NT2/D1 (cell line): ENCODE measurements around the gene NAALADL2.

Experiments used
- DNase-seq: peaks from one replicate; pipeline ENCODE4 v3.0.0-alpha.2; 2011; ENCODE audit warnings: low read depth, low spot score
- H3K27me3 ChIP-seq: 2 replicates; pipeline ENCODE4 v1.6.0; 2011; ENCODE audit warnings: mild to moderate bottlenecking; ENCODE audit not compliant: insufficient read length, insufficient read depth
- H3K36me3 ChIP-seq: 2 replicates; pipeline ENCODE4 v1.6.1; 2011; ENCODE audit warnings: mild to moderate bottlenecking, low read length, mixed read lengths; ENCODE audit not compliant: insufficient read depth, insufficient read length
- H3K4me1 ChIP-seq: 2 replicates; pipeline ENCODE4 v1.5.1; 2011; ENCODE audit not compliant: insufficient read depth, insufficient read length
- H3K4me3 ChIP-seq: 2 replicates; pipeline ENCODE4 v1.5.1; 2011; ENCODE audit warnings: low read depth; ENCODE audit not compliant: insufficient read length
- H3K9ac ChIP-seq: 2 replicates; pipeline ENCODE4 v1.6.0; 2011; ENCODE audit warnings: low read depth; ENCODE audit not compliant: insufficient read length
- H3K9me3 ChIP-seq: 2 replicates; pipeline ENCODE4 v1.5.1; 2011; ENCODE audit warnings: mild to moderate bottlenecking, low read length; ENCODE audit not compliant: insufficient read depth
- SUZ12 ChIP-seq: IDR thresholded peaks from 2 replicates; pipeline ENCODE4 v1.6.1; 2011; ENCODE audit not compliant: insufficient read length, insufficient read depth; ENCODE audit errors: extremely low read depth
- YY1 ChIP-seq: IDR thresholded peaks from 2 replicates; pipeline ENCODE4 v1.6.1; 2011; ENCODE audit not compliant: insufficient read length, insufficient read depth
- ZNF274 ChIP-seq: IDR thresholded peaks from 2 replicates; pipeline ENCODE4 v1.6.1; 2011; ENCODE audit warnings: mild to moderate bottlenecking, low read depth, low read length

NAALADL2 gene

DNA sequence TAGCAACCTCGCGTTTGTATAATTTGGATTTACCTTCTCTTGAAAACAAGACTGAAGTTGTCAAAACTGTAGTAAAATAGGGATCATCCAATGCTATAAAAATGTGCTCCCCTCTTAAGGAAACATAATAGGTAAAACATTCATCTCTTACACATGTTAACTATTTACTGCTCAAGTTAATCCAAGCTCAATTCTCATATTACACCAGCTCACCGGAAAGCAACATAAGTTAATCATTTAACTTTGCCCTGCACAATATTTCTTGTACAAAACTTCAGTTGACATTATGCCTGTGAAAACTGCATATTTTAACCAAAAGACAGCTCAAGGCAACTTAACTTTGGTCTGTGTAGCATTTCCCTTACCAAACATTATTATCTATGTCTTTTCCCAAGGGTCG lies 634.2 kb downstream of the NAALADL2 start:
- Histone ChIP-seq H3K27me3 (no peaks in the 10 kb centered on the region), H3K4me3 (no peak overlapping the region), H3K36me3 (no peaks in the 10 kb centered on the region), H3K4me1 (no peaks in the 10 kb centered on the region), H3K9me3 (no peaks in the 10 kb centered on the region), H3K9ac (no peak overlapping the region)
- no peak for TF ChIP-seq ZNF274
- TF ChIP-seq SUZ12, result no peak
- TF ChIP-seq YY1, result no peak
- DNase-seq, result no peak

DNA sequence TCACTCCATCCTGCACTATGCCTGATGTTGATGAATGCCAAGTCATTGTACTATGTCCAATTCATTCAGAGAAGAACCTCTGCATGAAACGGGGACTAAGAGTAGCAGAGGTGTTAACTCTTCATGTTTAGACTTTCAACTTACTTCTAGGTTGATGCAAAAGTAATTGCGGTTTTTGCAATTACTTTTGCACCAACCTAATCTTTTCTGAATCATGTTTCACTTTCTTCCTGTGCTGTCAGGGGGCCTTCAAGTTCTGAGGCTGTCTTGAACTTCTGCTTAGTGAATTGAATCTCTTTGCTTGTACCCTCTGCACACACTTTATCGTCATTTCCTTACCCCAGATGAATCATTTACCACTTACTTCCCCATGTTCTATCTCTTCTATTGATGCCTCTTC lies 636.2 kb downstream of the NAALADL2 start:
- Histone ChIP-seq H3K27me3 (no peaks in the 10 kb centered on the region), H3K9me3 (no peaks in the 10 kb centered on the region), H3K4me1 (no peaks in the 10 kb centered on the region), H3K4me3 (no peak overlapping the region), H3K9ac (no peak overlapping the region), H3K36me3 (no peaks in the 10 kb centered on the region)
- TF ChIP-seq ZNF274 (no peak), SUZ12 (no peak)
- no peak for DNase-seq

DNA sequence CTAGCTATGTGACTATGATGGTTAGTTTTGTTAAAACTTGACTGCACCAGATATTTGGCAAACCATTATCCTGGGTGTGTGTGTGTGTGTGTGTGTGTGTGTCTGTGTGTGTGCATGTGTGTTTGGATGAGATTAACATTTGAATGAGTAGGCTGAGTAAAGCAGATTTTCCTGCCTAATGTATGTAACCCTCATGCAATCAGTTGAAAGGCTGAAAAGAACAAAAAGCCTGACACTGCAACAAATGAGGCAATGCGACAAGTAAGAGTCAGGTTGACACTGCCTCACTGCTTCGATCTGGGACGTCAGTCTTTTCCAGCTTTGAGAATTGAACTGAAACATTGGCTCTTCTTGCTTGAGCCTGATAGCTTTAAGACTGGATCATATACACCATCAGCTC lies 643.0 kb downstream of the NAALADL2 start:
- H3K4me3 ChIP-seq, result no peak overlapping the region
- no peaks in the 10 kb centered on the region for H3K27me3 ChIP-seq
- no peak overlapping the region for H3K9ac ChIP-seq
- no peaks in the 10 kb centered on the region for H3K9me3 ChIP-seq
- TF ChIP-seq SUZ12, result no peak
- no peak for TF ChIP-seq YY1
- no peak for TF ChIP-seq ZNF274
- H3K4me1 ChIP-seq, result no peaks in the 10 kb centered on the region
- no peaks in the 10 kb centered on the region for H3K36me3 ChIP-seq
- DNase-seq, result no peak

DNA sequence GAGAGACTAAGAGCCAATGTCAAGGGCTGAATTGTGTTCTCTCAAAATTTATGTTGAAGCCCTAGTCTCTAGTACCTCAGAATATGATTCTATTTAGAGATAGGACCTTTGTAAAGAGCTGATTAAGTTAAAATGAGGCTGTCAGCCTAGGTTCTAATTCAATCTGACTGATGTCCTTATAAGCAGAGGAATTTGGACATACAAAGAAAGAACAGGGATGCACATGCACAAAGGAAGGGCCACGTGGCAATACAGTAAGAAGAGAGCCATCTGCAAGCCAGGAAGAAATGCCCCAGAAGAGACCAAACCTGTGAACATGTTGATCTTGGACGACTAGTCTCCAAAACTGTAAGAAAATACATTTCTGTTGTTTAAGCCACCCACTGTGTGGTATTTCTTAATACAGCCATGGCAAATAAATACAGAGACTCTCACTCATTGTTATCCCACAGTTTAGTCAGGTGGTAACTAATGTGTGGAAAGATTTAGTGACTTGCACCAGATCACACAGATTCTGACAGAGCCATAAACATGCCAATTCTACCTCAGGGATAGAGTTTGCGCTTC lies 652.2 kb downstream of the NAALADL2 start:
- no peak overlapping the region for H3K4me3 ChIP-seq
- no peaks in the 10 kb centered on the region for H3K9me3 ChIP-seq
- no peak for DNase-seq
- no peak overlapping the region for H3K9ac ChIP-seq
- no peaks in the 10 kb centered on the region for H3K36me3 ChIP-seq
- no peaks in the 10 kb centered on the region for H3K27me3 ChIP-seq
- no peak for TF ChIP-seq SUZ12
- no peak for TF ChIP-seq ZNF274
- TF ChIP-seq YY1, result no peak
- H3K4me1 ChIP-seq, result no peaks in the 10 kb centered on the region

DNA sequence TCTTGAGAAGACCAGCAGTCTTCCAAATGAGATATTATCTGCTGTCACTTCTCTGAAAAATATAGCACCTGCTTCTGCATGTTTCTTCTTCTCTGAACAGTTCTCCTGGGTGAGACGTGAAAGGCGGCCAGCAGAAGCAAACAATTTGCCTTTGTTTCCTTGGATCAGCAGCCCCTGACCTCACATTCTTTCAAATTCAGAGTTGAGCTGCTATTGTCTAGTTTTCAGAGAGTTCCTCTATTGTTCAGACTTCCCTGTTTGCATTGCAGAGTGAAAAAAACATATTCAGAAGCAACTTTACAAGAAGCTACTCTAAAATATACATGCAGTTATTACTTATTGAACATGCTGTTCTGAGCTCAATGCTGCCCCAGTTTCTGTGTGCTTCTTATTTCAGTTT lies 653.6 kb downstream of the NAALADL2 start:
- no peaks in the 10 kb centered on the region for H3K9me3 ChIP-seq
- H3K36me3 ChIP-seq, result no peaks in the 10 kb centered on the region
- no peaks in the 10 kb centered on the region for H3K27me3 ChIP-seq
- no peaks in the 10 kb centered on the region for H3K4me1 ChIP-seq
- TF ChIP-seq SUZ12, result no peak
- TF ChIP-seq YY1, result no peak
- no peak for TF ChIP-seq ZNF274
- DNase-seq, result no peak
- no peak overlapping the region for H3K9ac ChIP-seq
- no peak overlapping the region for H3K4me3 ChIP-seq

DNA sequence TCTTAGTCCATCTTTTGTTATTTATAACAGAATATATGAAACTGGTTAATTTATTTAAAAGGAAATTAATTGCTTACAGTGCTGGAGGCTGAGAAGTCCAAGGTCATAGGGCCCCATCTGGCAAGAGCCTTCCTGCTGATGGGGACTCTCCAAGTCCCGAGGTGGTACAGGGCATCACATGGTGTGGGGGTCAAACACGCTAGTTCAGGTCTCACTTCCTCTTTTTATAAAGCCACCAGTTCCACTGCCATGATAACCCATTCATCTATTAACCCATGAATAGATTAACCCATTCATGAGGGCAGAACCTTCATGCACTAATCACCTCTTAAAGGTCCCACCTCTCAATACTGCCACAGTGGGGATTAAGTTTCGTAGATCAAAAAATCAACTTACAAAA lies 659.3 kb downstream of the NAALADL2 start:
- Histone ChIP-seq H3K4me1 (no peaks in the 10 kb centered on the region), H3K9me3 (no peaks in the 10 kb centered on the region), H3K4me3 (no peak overlapping the region), H3K27me3 (no peaks in the 10 kb centered on the region), H3K9ac (no peak overlapping the region), H3K36me3 (no peaks in the 10 kb centered on the region)
- no peak for DNase-seq
- TF ChIP-seq YY1 (no peak), SUZ12 (no peak), ZNF274 (no peak)

DNA sequence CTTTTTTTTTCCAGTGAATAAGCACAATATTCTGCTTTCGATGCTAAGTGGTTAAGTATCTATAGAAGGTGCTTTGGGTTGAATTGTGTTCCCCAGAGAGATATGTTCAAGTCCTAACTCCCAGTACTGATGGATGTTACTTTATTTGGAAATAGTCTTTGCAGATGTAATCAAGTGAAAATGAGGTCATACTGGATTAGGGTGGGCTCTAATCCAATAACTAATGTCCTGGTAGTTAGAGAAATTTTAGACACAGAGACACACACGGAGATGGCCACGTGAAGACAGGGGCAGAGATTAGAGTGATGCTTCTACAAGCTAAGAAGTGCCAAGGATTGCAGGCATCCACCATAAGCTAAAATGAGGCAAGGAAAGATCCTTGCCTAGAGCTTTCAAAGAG lies 662.3 kb downstream of the NAALADL2 start:
- Histone ChIP-seq H3K4me3 (no peak overlapping the region), H3K9me3 (no peaks in the 10 kb centered on the region), H3K36me3 (no peaks in the 10 kb centered on the region), H3K9ac (no peak overlapping the region), H3K27me3 (no peaks in the 10 kb centered on the region), H3K4me1 (no peaks in the 10 kb centered on the region)
- TF ChIP-seq ZNF274, result no peak
- no peak for TF ChIP-seq SUZ12
- TF ChIP-seq YY1, result no peak
- DNase-seq, result no peak

DNA sequence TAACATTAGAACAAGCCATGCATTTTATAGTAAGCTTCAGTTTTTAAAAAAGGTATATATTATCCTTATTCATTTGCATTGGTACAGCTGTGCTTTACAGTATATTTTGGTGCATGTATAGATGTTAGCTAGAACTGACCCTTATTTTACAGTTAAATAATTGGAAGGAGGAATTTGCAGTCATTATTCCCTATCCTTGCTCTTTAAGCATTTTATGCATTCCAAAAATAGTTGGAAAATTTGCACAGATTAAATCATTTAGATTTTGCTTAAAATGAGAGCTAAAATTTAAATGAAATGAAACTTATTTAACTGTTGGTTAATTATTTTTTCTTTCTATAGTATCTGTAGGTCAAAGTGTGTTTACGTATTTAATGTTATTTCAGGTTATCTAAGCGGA lies 667.1 kb downstream of the NAALADL2 start:
- Histone ChIP-seq H3K9ac (no peak overlapping the region), H3K4me3 (no peak overlapping the region), H3K9me3 (no peaks in the 10 kb centered on the region; the same call in 1 of the 2 replicates), H3K36me3 (no peaks in the 10 kb centered on the region), H3K4me1 (no peaks in the 10 kb centered on the region), H3K27me3 (no peaks in the 10 kb centered on the region)
- no peak for DNase-seq
- TF ChIP-seq YY1 (no peak), SUZ12 (no peak), ZNF274 (no peak)
